Ishikawa (cell line): ENCODE measurements around the gene ADD1.

Source experiments
- CEBPB ChIP-seq: IDR thresholded peaks from 2 replicates; pipeline ENCODE4 v1.6.1; 2012
- EP300 ChIP-seq: IDR thresholded peaks from 2 replicates; pipeline ENCODE4 v1.6.1; 2012; ENCODE audit warnings: borderline replicate concordance
- NFIC ChIP-seq: IDR thresholded peaks from 2 replicates; pipeline ENCODE4 v1.6.1; 2012
- RAD21 ChIP-seq: IDR thresholded peaks from 2 replicates; pipeline ENCODE4 v1.6.1; 2012; ENCODE audit warnings: low read depth
- TAF1 ChIP-seq: IDR thresholded peaks from 2 replicates; pipeline ENCODE4 v1.6.1; 2012; ENCODE audit warnings: low read depth, mild to moderate bottlenecking
- TCF12 ChIP-seq: IDR thresholded peaks from 2 replicates; pipeline ENCODE4 v1.6.1; 2012; ENCODE audit warnings: low read depth
- USF1 ChIP-seq: IDR thresholded peaks from 2 replicates; pipeline ENCODE4 v1.6.1; 2012
- YY1 ChIP-seq: IDR thresholded peaks from 2 replicates; pipeline ENCODE4 v1.6.1; 2012; ENCODE audit warnings: low read depth
- TF ChIP-seq, protein P1 (sequence below): IDR thresholded peaks from 2 replicates; pipeline ENCODE4 v1.6.1; 2012; ENCODE audit warnings: low read depth, mild to moderate bottlenecking

- no peak for TF ChIP-seq TAF1
- TF ChIP-seq USF1 = no peak
- no peak for TF ChIP-seq EP300
- TF ChIP-seq, protein P1, sequence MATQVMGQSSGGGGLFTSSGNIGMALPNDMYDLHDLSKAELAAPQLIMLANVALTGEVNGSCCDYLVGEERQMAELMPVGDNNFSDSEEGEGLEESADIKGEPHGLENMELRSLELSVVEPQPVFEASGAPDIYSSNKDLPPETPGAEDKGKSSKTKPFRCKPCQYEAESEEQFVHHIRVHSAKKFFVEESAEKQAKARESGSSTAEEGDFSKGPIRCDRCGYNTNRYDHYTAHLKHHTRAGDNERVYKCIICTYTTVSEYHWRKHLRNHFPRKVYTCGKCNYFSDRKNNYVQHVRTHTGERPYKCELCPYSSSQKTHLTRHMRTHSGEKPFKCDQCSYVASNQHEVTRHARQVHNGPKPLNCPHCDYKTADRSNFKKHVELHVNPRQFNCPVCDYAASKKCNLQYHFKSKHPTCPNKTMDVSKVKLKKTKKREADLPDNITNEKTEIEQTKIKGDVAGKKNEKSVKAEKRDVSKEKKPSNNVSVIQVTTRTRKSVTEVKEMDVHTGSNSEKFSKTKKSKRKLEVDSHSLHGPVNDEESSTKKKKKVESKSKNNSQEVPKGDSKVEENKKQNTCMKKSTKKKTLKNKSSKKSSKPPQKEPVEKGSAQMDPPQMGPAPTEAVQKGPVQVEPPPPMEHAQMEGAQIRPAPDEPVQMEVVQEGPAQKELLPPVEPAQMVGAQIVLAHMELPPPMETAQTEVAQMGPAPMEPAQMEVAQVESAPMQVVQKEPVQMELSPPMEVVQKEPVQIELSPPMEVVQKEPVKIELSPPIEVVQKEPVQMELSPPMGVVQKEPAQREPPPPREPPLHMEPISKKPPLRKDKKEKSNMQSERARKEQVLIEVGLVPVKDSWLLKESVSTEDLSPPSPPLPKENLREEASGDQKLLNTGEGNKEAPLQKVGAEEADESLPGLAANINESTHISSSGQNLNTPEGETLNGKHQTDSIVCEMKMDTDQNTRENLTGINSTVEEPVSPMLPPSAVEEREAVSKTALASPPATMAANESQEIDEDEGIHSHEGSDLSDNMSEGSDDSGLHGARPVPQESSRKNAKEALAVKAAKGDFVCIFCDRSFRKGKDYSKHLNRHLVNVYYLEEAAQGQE = no peak
- TF ChIP-seq CEBPB = no peak
- TF ChIP-seq YY1 = no peak
- no peak for TF ChIP-seq RAD21
- TF ChIP-seq TCF12 = no peak
- no peak for TF ChIP-seq NFIC
These were observed 14.9 kb upstream of the ADD1 start for GRCh38 chr4:2828758-2829181.
